HCT116 (cell line): ENCODE measurements around the gene ENDOG. TPM values are rescaled to one million over a fixed set of nuclear protein-coding genes. Genes with fewer than 3 reads are reported as not detected.

Experiments
- ATAC-seq: fragments of 200-7000 bp; cut with Tn5 transposase; 2 replicates; pipeline ENCODE4 v1.9.1; 2020; ENCODE audit warnings: mild to moderate bottlenecking, moderate library complexity
- BruUV-seq: library from RNA; stranded (reverse); fragments of 400-500 nt; replicated peaks from 2 replicates; lab custom pipeline; 2021; lab: Mats Ljungman, UMichigan
- CTCF ChIA-PET: fragments of 300-600 bp; sonication (Branson Sonifier 250); formaldehyde crosslinking; loops from one replicate; lab custom pipeline; 2021; ENCODE audit warnings: antibody characterized with exemption; lab: Charles Lee
- POLR2A ChIA-PET: fragments of 300-600, 350-600 bp; sonication (Branson Sonifier 250); formaldehyde crosslinking; loops from one replicate; lab custom pipeline; 2021; ENCODE audit warnings: antibody characterized with exemption; lab: Charles Lee
- RAD21 ChIA-PET, 2 experiments: fragments of 300-600 bp; sonication (Branson Sonifier 250); formaldehyde crosslinking; loops; one replicate each; lab custom pipeline; 2023; ENCODE audit warnings: low total read pairs in 2 of 2; ENCODE audit not compliant: uncharacterized antibody in 2 of 2, unreplicated experiment in 2 of 2, low non-redundant PET in 1 of 2; lab: Charles Lee
- DNase-seq: peaks from one replicate; pipeline ENCODE4 v3.0.0-alpha.2; 2010; ENCODE audit warnings: low read depth, low spot score
- H2AFZ ChIP-seq: fragments of 200-600 bp; shearing (Covaris generic), sonication (generic); 2 replicates; pipeline ENCODE4 v1.6.1; 2017; ENCODE audit warnings: low read depth, mixed run types, mixed read lengths, antibody characterized with exemption, low read length; ENCODE audit not compliant: poor library complexity, severe bottlenecking
- H3K27ac ChIP-seq: 2 replicates; pipeline ENCODE4 v1.5.1; 2012; ENCODE audit warnings: low read depth, low read length
- H3K27me3 ChIP-seq: fragments of 200-600 bp; sonication (generic); 2 replicates; pipeline ENCODE4 v1.6.1; 2016; ENCODE audit warnings: mixed run types, low read length, mixed read lengths; ENCODE audit not compliant: insufficient read depth
- H3K36me3 ChIP-seq, 2 experiments: fragments of 200-500 bp in 1 of 2; fragments of 200-600 bp in 1 of 2; sonication (Bioruptor generic) in 1 of 2; sonication (generic) in 1 of 2; 2 replicates each; pipeline versions ENCODE4 v1.5.1 to v1.6.1; 2014 to 2016; ENCODE audit warnings: low read length in 2 of 2, inconsistent platforms in 1 of 2, mixed read lengths in 1 of 2, mixed run types in 1 of 2; ENCODE audit not compliant: insufficient read depth in 2 of 2, control insufficient read depth in 1 of 2
- H3K4me1 ChIP-seq, 2 experiments: fragments of 200-600 bp in 1 of 2; sonication (generic) in 1 of 2; 2 replicates each; pipeline versions ENCODE4 v1.5.1 to v1.6.1; 2012 to 2017; ENCODE audit warnings: low read length in 2 of 2, inconsistent platforms in 1 of 2, mild to moderate bottlenecking in 1 of 2, mixed read lengths in 1 of 2, mixed run types in 1 of 2, moderate library complexity in 1 of 2; ENCODE audit not compliant: insufficient read depth in 2 of 2, control insufficient read depth in 1 of 2
- H3K4me2 ChIP-seq: fragments of 200-600 bp; sonication (generic); 2 replicates; pipeline ENCODE4 v1.6.1; 2017; ENCODE audit warnings: mixed run types, low read length, mixed read lengths
- H3K4me3 ChIP-seq, 2 experiments: fragments of 200-600 bp in 1 of 2; sonication (generic) in 1 of 2; replicated peaks in 1 of 2; 2 replicates each; pipeline ENCODE4 v1.5.1; 2011 to 2016; ENCODE audit warnings: low read length in 2 of 2, control low read depth in 1 of 2, low read depth in 1 of 2, mild to moderate bottlenecking in 1 of 2, mixed read lengths in 1 of 2, mixed run types in 1 of 2
- H3K79me2 ChIP-seq: fragments of 200-600 bp; sonication (generic); 2 replicates; pipeline ENCODE4 v1.6.1; 2017; ENCODE audit warnings: mild to moderate bottlenecking, mixed run types, low read length, moderate library complexity, mixed read lengths; ENCODE audit not compliant: insufficient read depth
- H3K9ac ChIP-seq: fragments of 200-600 bp; sonication (generic); 2 replicates; pipeline ENCODE4 v1.6.1; 2016; ENCODE audit warnings: low read length, mixed read lengths
- H3K9me2 ChIP-seq: fragments of 200-600 bp; sonication (generic), shearing (Covaris generic); 2 replicates; pipeline ENCODE4 v1.6.1; 2017; ENCODE audit warnings: mixed run types, mild to moderate bottlenecking, moderate library complexity; ENCODE audit not compliant: insufficient read depth
- H3K9me3 ChIP-seq, 2 experiments: fragments of 200-500 bp in 1 of 2; fragments of 200-600 bp in 1 of 2; sonication (Bioruptor generic) in 1 of 2; sonication (generic) in 1 of 2; 2 replicates each; pipeline ENCODE4 v1.6.1; 2014 to 2017; ENCODE audit warnings: low read length in 2 of 2, mixed read lengths in 2 of 2, inconsistent platforms in 1 of 2, low read depth in 1 of 2, mild to moderate bottlenecking in 1 of 2, mixed run types in 1 of 2, moderate library complexity in 1 of 2; ENCODE audit not compliant: control insufficient read depth in 1 of 2, insufficient read depth in 1 of 2
- H4K20me1 ChIP-seq: fragments of 200-600 bp; sonication (generic), shearing (Covaris generic); 2 replicates; pipeline ENCODE4 v1.6.1; 2017; ENCODE audit warnings: mixed run types, mild to moderate bottlenecking, moderate library complexity; ENCODE audit not compliant: insufficient read depth
- ATF3 ChIP-seq: IDR thresholded peaks from 2 replicates; pipeline ENCODE4 v1.6.1; 2012
- CBX3 ChIP-seq: IDR thresholded peaks from 2 replicates; pipeline ENCODE4 v1.6.1; 2012; ENCODE audit warnings: low read depth
- CTCF ChIP-seq, 3 experiments: fragments of 200-600 bp in 1 of 3; sonication (generic) in 1 of 3; IDR thresholded peaks in 2 of 3; conservative IDR thresholded peaks in 1 of 3; 2 replicates each; pipeline ENCODE4 v1.5.1; 2012 to 2017; ENCODE audit warnings: low read depth in 2 of 3, low read length in 2 of 3, antibody characterized with exemption in 1 of 3, borderline replicate concordance in 1 of 3, control low read depth in 1 of 3, mild to moderate bottlenecking in 1 of 3, mixed read lengths in 1 of 3, mixed run types in 1 of 3, moderate library complexity in 1 of 3; ENCODE audit not compliant: insufficient read depth in 1 of 3
- EGR1 ChIP-seq: IDR thresholded peaks from 2 replicates; pipeline ENCODE4 v1.6.1; 2012; ENCODE audit warnings: low read depth
- ELF1 ChIP-seq: IDR thresholded peaks from 2 replicates; pipeline ENCODE4 v1.6.1; 2012; ENCODE audit warnings: low read depth, borderline replicate concordance
- EZH2phosphoT487 ChIP-seq: fragments of 200-600 bp; IDR thresholded peaks from 2 replicates; pipeline ENCODE4 v1.6.1; 2018; ENCODE audit warnings: antibody characterized with exemption, borderline replicate concordance
- FOSL1 ChIP-seq: IDR thresholded peaks from 2 replicates; pipeline ENCODE4 v1.6.1; 2012; ENCODE audit warnings: low read depth
- JUND ChIP-seq: IDR thresholded peaks from 2 replicates; pipeline ENCODE4 v1.6.1; 2012
- POLR2A ChIP-seq: IDR thresholded peaks from 2 replicates; pipeline ENCODE4 v1.7.0; 2011; ENCODE audit warnings: borderline replicate concordance; ENCODE audit not compliant: insufficient read depth, insufficient read length; ENCODE audit errors: extremely low read depth
- POLR2AphosphoS5 ChIP-seq: IDR thresholded peaks from 2 replicates; pipeline ENCODE4 v1.6.1; 2011; ENCODE audit warnings: mild to moderate bottlenecking, low read depth, low read length, moderate library complexity
- RAD21 ChIP-seq: IDR thresholded peaks from 2 replicates; pipeline ENCODE4 v1.6.1; 2012; ENCODE audit warnings: low read depth, mild to moderate bottlenecking
- SIN3A ChIP-seq: IDR thresholded peaks from 2 replicates; pipeline ENCODE4 v1.6.1; 2012; ENCODE audit warnings: low read depth
- SP1 ChIP-seq: IDR thresholded peaks from 2 replicates; pipeline ENCODE4 v1.6.1; 2012; ENCODE audit warnings: low read depth
- SRF ChIP-seq: IDR thresholded peaks from 2 replicates; pipeline ENCODE4 v1.6.1; 2012; ENCODE audit warnings: low read depth
- TCF7L2 ChIP-seq: IDR thresholded peaks from 2 replicates; pipeline ENCODE4 v1.7.0; 2011; ENCODE audit warnings: borderline replicate concordance, inconsistent platforms; ENCODE audit not compliant: insufficient read depth, insufficient read length; ENCODE audit errors: extremely low read depth
- ZBTB33 ChIP-seq: IDR thresholded peaks from 2 replicates; pipeline ENCODE4 v1.6.1; 2011; ENCODE audit warnings: mild to moderate bottlenecking, low read length, moderate library complexity; ENCODE audit not compliant: insufficient replicate concordance; ENCODE audit errors: extremely low read depth
- ZFX ChIP-seq: fragments of 450-650 bp; IDR thresholded peaks from 2 replicates; pipeline ENCODE4 v1.6.1; 2017
- ZNF274 ChIP-seq: fragments of 200-500 bp; sonication (Bioruptor generic); IDR thresholded peaks from 2 replicates; pipeline ENCODE4 v1.6.1; 2014; ENCODE audit warnings: mild to moderate bottlenecking, low read depth, low read length, inconsistent platforms
- intact Hi-C: fragments of 100-400 bp; cut with micrococcal nuclease; formaldehyde crosslinking; loops from 2 replicates; pipeline ENCODE4 v1.10.0; 2022
- total RNA-seq: library from RNA; stranded (reverse); gene quantifications from one replicate; pipeline ENCODE4 v1.2.1, GENCODE V29; 2021; ENCODE audit not compliant: unreplicated experiment

ENDOG gene
- total RNA-seq, 1 experiment from 2014 or later, result 27.2 TPM

- peak; percentile 58 for TF ChIP-seq ZBTB33
- TF ChIP-seq CBX3, result peak; percentile 98
Observed at GRCh38 chr9:128786681-128787601, 31.4 kb upstream of the ENDOG start, which contains the start of gene TBC1D13 (continued).

- intact Hi-C loops, result loop anchor here (1.0 kb wide), 1 partner anchor 16 kb away; the partner anchor contains the start of gene ZER1
Observed at GRCh38 chr9:128787659-128788058, 30.6 kb upstream of the ENDOG start.

More at GRCh38 chr9:128787659-128788058, 30.6 kb upstream of the ENDOG start:
- POLR2A ChIA-PET, result no interaction called here
- peak overlapping the region; percentile 87 to 94 for H3K4me3 ChIP-seq
- peaks cover 0 to 2% of the 10 kb centered on the region in 2 experiments; a peak in 1 of 4 replicates for H3K9me3 ChIP-seq
- H3K4me1 ChIP-seq, result peaks cover 12 to 28% of the 10 kb centered on the region in 2 experiments; a peak in 3 of 4 replicates
- ATAC-seq (peak; percentile 24), DNase-seq (no peak)
- RAD21 ChIA-PET, result no interaction called here
- H3K27me3 ChIP-seq, result no peaks in the 10 kb centered on the region
- H2AFZ ChIP-seq, result no peak overlapping the region
- BruUV-seq, result no TSS peak
- H3K79me2 ChIP-seq, result peaks cover 14% of the 10 kb centered on the region
- peak overlapping the region; percentile 73 for H3K9ac ChIP-seq
- peaks cover 8 to 12% of the 10 kb centered on the region in 2 experiments; a peak in 3 of 4 replicates for H3K36me3 ChIP-seq
- no peaks in the 10 kb centered on the region for H4K20me1 ChIP-seq
- no peaks in the 10 kb centered on the region for H3K9me2 ChIP-seq
- peak overlapping the region; percentile 96 for H3K4me2 ChIP-seq
- TF ChIP-seq ELF1 (no peak), FOSL1 (no peak), EZH2phosphoT487 (no peak), CTCF (IDR thresholded peaks at IDR 0.05 in 2 of 3, conservative IDR thresholded peaks at IDR 0.05 in 1 of 3; ENCODE audit: borderline replicate concordance in 1 of 3, insufficient read depth in 1 of 3, low read depth in 2 of 3, low read length in 2 of 3) (no peak), EGR1 (no peak), ZFX (no peak), SP1 (no peak), RAD21 (no peak), ZNF274 (no peak), JUND (no peak), SRF (no peak), POLR2AphosphoS5 (no peak), TCF7L2 (no peak), SIN3A (no peak), ATF3 (no peak), POLR2A (no peak)
- H3K27ac ChIP-seq, result peak overlapping the region; percentile 77
- CTCF ChIA-PET, result interaction anchor here (1.7 kb wide), 1 partner anchor 86 kb away, joined by 4 read pairs; the partner anchor contains the start of gene PKN3
